NCI-H510A treated with DMSO at 0.1 percent for 48 hours (cell line): ENCODE data around the gene JPH4.

Experiments
- DNase-seq: peaks from one replicate; lab custom pipeline; 2025; lab: John Stamatoyannopoulos, UW

JPH4 gene

GRCh38 chr14:23525611-23526010 lies 53.0 kb downstream of the JPH4 start:
- no peak for DNase-seq

GRCh38 chr14:23524954-23525353 lies 53.6 kb downstream of the JPH4 start:
- no peak for DNase-seq

- DNase-seq, result no peak
These were observed 55.2 kb downstream of the JPH4 start for GRCh38 chr14:23523229-23524016.

GRCh38 chr14:23522643-23523198 lies 55.9 kb downstream of the JPH4 start:
- DNase-seq, result no peak

GRCh38 chr14:23521785-23522640 lies 56.6 kb downstream of the JPH4 start:
- DNase-seq, result no peak

GRCh38 chr14:23520899-23521533 lies 57.6 kb downstream of the JPH4 start:
- DNase-seq, result no peak

GRCh38 chr14:23518709-23519108 lies 59.9 kb downstream of the JPH4 start:
- no peak for DNase-seq
